Measurements from ENCODE around the gene RALB.
A peak's percentile ranks its signal among the peaks of the same experiment; 100 is the strongest.
"Not testable (repeated sequence)": the region's sequence is repeated elsewhere in the genome, so short reads cannot be mapped to it uniquely, and the experiment has no call there.

The RALB gene

DNA sequence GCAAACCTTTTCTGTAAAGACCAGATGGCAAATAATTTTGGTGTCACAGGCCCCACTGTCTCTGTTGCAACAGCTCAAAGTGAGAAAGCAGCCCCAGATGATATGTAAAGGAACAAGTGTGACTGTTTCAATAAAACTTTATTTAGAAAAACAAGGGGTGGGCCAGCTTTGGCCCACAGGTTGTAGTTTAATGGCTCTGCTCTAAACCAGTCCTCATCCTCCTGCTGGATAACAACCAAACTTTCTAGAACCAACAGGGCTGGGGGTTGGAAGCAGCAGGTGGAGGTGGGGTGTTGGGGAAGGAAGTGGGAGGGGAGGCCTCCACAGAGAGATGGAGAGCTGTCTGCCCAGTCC, 64.5 kb downstream of the RALB start:
- DNase-seq, result no peak

DNA sequence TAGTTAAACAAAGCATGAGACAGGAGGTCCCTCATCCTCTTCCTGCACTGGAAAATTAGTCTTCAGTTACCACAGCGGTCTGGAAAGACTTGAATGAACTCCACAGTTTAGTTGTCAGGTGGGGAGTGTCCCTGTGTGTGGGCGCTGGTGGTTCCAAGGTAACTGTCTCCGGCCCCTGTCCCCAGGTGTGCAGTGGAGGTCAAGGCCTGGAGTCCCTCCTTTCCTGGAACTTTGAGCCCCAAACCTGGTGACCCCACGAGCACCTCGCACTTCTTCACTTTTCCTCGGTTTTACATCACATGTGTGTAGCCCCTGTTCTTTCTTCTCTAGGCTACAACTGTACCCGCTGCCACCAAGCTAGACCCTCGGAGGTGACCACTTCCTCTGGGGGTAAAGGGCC, 65.3 kb downstream of the RALB start:
- DNase-seq, result no peak

DNA sequence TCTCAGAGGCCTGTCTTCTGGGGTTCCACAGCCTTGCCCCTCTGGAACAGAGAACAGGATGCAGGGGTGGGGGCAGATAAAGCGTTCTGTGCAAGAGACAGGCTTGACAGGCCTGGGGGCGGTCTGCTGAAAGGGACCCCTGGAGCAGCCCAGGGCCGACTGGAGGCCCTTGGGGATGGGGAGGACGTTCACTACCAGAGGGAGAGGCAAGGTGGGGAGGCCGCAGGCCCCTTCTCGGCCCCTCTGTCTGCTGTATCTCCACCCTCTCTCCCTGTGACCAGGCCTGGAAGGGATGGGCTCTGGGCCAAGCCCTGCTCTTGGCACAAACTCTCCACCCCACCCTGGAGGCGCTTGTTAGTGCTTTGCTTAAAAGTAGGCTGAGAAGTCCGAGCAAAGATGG, 66.0 kb downstream of the RALB start:
- no peak for DNase-seq

DNA sequence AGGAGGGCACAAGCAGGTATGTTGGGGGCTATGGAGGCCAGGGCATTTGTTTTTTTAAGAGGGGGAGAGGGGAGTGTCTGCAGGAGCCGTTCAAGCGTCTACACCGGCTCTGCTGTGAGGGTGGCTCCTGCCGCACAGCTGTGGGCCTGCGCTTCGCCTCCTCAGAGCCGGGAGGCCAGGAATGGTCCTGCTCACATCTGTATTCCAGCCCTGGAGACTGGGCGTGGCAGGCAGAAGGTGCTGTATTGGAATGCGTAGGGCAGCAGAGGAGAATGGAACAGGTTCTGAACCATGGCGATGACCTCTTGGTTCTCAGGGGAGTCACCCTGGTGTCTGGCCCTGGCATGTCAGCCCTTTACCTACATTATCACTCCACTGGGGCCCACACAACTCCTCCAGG, 66.5 kb downstream of the RALB start:
- no peak for DNase-seq

DNA sequence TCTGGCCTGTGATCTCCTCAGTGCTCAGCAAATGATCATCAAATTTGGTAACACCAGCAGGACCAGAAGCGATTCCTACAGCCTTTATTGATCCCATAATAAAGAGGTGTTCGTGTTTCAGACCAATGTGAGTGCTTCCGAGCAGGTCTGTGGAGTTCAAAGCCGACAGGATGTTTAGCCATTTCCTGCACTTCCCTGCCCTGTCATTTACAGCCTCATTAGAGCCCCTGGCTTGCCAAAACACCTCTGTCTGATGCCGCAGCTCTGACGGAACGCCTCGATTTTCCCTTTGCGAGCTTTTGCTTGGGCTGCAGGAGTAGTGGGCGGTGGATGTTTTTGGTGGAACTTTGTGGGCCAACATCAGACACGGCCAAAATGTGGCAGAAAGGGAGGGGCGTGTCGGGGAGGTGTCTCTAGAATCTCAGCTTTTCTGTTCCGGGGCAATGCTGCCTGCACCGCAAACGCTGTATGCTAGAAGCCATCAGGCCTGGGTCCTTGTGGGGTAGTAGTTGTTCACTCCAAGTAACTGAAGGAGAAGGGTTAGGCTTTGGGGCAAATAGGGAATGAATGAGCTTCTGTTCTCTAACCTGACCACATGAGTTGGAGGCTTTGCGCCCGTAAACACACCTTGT, 67.2 kb downstream of the RALB start:
- no peak for DNase-seq

- DNase-seq, result no peak
Measured at GRCh38 chr2:120320318-120320851, 67.7 kb downstream of the RALB start.

GRCh38 chr2:120320887-120321556, 68.4 kb downstream of the RALB start:
- not testable (repeated sequence) for DNase-seq

- DNase-seq, result no peak
Measured at GRCh38 chr2:120321721-120322284, 69.2 kb downstream of the RALB start.

- DNase-seq, result no peak
Measured at GRCh38 chr2:120322329-120322728, 69.7 kb downstream of the RALB start.

DNA sequence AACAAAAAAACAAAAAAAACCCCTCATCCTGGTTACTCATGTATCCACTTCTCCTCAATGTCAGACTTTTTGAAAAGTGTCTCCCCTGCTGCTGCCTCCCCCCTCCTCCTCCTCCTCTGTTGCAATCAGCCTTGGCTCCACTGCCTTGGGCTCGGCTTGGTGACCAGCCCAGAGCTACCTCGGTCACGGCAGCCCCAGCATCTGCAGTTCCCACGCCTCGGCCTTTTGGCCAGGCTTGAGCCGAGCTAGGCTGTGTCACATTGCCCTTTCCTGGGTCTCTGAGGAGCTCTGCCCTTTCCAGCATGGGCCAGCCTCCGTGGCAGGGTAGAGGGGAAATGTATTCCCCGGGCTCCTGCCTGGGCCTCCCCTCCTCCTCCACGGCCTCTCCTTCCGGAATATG, 70.6 kb downstream of the RALB start:
- no peak for DNase-seq

DNA sequence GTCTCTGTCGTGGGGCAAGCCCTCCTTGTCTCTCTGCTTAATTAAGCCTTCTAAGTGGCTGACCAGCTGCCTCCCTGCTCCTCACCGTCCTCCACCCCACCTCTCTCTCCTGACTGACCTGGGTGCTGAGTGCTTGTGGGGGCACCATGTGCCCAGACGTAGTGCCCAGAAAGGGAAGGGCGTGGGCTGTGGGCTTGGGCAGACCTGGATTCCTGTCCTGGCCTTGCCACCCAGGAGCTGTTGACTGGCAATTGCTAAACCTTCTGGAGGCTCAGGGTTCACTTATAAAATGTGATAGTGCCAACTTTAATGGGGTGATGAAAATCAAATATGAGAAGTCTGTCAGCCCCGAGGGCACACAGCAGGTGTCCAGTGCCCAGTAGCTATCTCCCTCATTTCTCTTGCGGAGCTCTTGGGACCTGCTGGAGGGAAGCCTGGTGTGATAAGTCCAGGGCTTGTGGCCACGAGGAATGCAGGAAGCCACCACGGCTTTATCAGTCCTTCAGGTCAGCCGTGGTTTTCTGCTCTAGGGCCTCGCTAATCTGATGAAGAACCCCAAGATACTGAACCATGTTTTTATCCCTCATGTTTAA, 71.3 kb downstream of the RALB start:
- no peak for DNase-seq

DNA sequence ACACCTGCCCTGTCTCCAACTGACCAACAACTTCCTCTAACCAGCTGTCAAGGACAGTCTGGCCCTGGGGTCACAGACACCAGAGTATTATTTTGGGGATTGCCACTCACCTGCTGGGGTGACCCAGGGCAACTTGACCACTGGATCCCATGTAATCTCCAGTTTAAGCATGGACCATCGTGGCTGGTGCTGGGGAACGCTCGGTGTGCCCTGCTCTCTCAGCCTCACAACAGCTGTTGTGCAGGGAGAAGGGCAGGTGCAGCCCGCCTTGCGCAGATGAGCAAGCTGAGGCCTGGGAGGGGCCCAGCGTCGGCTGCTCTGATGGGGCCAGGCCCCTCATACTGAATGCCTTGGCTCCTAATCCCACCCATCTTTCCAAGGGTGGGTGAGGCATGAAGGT, 72.3 kb downstream of the RALB start:
- DNase-seq, result no peak

- no peak for DNase-seq
Measured at GRCh38 chr2:120326066-120326465, 73.4 kb downstream of the RALB start.

DNA sequence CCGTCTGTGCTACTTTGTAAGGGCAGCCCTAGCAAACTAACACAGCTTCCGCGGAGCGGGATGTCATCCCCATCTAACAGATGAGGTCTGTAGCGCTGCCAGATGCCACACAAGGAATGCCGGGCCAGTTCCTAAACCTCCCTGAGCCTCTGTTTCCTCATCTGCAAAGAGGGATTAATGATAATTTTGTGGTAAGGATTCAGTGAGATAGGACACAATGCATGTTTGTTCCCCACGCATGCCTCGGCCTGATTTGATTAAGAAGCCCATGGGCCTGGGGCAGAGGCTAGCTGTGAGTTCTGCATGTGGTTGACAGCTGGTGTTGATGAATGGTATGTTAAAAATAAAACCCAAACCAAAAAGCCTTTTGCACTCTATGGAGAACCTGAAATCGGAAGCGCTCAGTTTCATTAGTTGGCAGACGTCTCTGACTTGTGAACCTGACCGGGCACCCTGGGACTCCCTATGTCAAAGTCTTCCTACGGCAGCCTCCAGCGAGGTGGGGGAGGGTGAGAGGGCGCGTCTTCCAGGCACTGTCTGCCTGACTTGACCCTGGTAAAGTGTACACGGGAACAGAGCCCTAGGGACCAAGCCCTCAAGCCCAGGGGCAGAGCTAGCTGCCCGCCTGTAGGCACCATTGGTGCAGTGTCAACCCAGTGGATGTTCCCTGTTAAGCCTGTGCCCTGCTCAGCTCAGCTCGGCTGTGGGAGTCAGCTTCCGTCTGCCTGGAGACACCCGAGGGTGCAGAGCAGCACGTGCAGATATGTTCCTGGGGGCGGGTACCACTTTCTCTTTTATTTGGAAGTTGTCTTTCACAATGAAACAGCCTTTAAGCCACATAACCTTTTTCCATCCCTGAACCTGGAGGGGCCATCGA, 78.5 kb downstream of the RALB start:
- no peak for DNase-seq

- DNase-seq, result no peak
Measured at GRCh38 chr2:120331903-120332302, 79.3 kb downstream of the RALB start.

- DNase-seq, result no peak
Measured at GRCh38 chr2:120332384-120332783, 79.7 kb downstream of the RALB start.

DNA sequence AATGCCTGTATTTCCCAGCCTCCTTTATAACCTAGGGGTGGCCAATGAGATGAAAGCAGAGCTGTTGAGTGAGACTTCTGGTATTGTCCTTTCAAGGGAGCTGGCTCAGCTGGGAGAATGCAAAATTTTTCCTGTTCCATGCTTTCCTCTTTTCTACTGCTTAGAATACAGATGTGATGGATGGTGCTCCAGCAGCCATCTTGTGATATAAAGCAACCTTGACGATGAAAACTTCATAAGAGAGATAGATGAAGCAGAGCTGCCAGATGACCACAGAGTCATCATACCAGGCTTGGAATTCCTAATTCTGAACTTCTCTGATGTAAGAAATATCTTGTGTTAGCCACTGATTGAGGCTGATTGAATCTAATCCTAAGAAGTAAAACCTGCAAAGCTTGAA, 81.4 kb downstream of the RALB start:
- DNase-seq, result no peak

DNA sequence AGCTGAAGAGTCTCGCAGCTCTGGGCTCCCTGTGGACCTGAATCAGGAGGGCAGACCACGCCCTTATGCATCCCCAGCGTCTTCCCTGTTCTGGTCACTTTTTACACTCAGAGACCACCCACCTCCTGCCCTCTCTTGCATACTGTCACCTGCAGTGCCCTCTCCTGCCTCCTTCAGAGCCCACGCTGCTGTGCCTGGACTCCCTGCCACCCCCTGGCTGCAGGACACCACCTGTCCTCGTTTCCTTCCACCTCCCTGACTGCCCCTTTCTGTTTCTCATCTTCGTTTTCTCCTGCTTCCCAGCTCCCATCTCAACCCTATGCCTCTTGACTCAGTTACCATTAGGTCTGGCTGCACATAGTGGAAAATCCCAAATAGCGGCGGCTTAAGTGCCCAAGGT, 84.1 kb downstream of the RALB start:
- no peak for DNase-seq

DNA sequence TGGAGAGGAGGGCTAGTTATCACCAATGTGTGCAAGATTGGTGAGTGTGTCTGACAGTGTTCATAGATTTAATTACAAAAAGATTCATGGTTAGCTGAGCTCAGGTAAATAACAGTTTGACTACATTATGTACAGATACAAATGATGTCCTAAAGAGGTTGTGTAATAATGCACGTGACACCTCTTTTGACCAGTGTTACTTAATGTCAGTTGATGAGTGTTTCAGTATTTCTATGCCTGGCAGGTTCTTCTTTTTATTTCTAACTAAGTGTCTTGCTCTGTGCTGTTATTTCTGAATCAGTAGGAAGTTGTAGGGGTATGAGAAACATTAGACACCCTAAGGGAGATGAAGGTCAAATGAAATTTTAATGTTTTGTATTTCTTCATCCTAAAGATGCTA, 85.4 kb downstream of the RALB start:
- no peak for DNase-seq

GRCh38 chr2:120341977-120342376, 89.3 kb downstream of the RALB start:
- DNase-seq, result no peak

DNA sequence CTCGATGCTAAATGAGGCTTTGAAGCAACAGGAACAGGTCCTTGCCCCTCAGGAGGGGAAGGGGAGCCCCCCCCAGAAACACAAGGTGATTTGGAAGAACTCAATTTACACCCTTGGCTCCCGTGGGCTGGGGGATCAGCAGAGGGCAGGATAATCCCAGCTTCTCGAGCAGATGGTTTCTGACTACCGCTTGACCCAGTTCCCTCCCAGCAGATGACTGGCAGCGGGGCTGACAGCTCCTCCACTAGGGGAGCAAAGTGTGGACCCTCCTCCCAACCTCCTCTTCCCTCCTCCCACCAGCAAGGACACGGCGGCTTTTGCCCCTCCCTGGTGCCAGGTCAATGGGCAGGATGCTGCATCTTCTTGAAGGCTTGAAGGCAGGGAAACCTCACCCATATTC, 89.8 kb downstream of the RALB start:
- no peak for DNase-seq

GRCh38 chr2:120343100-120343432, 90.4 kb downstream of the RALB start:
- no peak for DNase-seq

DNA sequence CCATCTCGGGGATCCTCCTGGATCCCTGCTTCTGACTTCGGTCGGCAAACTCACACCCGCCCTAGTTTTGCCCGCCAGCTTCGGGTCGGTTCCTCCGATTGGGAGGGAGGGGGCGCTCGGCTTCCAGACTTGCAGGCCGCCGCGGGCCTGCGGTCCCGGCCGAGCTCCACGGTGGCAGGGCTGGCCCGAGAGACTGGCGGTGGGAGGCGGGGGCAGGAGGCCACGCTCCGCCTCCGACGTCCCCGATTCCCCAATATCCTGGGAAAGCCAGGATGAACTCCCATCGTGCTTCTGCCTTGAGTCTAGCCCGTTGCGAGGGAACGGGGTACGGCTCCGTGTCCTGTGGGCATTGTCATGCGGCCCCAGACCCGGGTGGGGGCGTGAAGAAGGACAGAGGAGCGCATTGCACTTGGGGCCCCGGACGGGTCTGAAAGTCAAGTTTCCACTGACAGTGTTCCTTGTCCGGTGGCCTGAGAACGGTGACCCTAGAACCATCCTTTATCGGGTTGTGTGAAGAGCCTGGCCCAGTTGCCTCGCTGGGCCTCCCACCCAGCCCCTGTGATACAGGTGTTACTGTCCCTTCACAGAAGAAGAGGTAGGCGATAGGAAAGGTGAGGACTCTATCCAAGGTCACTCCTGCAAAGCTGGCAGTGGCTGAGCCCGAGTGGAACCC, 90.9 kb downstream of the RALB start:
- peak; percentile 41 for DNase-seq
